Measurements from ENCODE around the gene SYT13.

The SYT13 gene

GRCh38 chr11:45210846-45211245 is 75.3 kb downstream of the SYT13 start:
- no peak for DNase-seq (ENCODE audit: extremely low read depth, low read depth)
- TF ChIP-seq CTCF (IDR thresholded peaks at IDR 0.05; ENCODE audit: low read depth, low read length, missing control alignments) = no peak
- no peak overlapping the region for H3K4me3 ChIP-seq (replicated peaks; ENCODE audit: low read depth, low read length)

GRCh38 chr11:45209891-45210699 is 76.0 kb downstream of the SYT13 start:
- no peak for TF ChIP-seq CTCF (IDR thresholded peaks at IDR 0.05; ENCODE audit: low read depth, low read length, missing control alignments)
- no peak for DNase-seq (ENCODE audit: extremely low read depth, low read depth)
- H3K4me3 ChIP-seq (replicated peaks; ENCODE audit: low read depth, low read length) = no peak overlapping the region

GRCh38 chr11:45209000-45209879 is 76.9 kb downstream of the SYT13 start:
- TF ChIP-seq CTCF (IDR thresholded peaks at IDR 0.05; ENCODE audit: low read depth, low read length, missing control alignments) = no peak
- no peak for DNase-seq (ENCODE audit: extremely low read depth, low read depth)
- no peak overlapping the region for H3K4me3 ChIP-seq (replicated peaks; ENCODE audit: low read depth, low read length)

- no peak overlapping the region for H3K4me3 ChIP-seq (replicated peaks; ENCODE audit: low read depth, low read length)
- no peak for DNase-seq (ENCODE audit: extremely low read depth, low read depth)
- TF ChIP-seq CTCF (IDR thresholded peaks at IDR 0.05; ENCODE audit: low read depth, low read length, missing control alignments) = no peak
Measured at GRCh38 chr11:45208135-45208534, 78.0 kb downstream of the SYT13 start.

GRCh38 chr11:45205978-45206377 is 80.2 kb downstream of the SYT13 start:
- H3K4me3 ChIP-seq (replicated peaks; ENCODE audit: low read depth, low read length) = no peak overlapping the region
- TF ChIP-seq CTCF (IDR thresholded peaks at IDR 0.05; ENCODE audit: low read depth, low read length, missing control alignments) = no peak
- DNase-seq (ENCODE audit: extremely low read depth, low read depth) = no peak

GRCh38 chr11:45204761-45205160 is 81.4 kb downstream of the SYT13 start:
- no peak for DNase-seq (ENCODE audit: extremely low read depth, low read depth)
- no peak for TF ChIP-seq CTCF (IDR thresholded peaks at IDR 0.05; ENCODE audit: low read depth, low read length, missing control alignments)

More at GRCh38 chr11:45204761-45205160, 81.4 kb downstream of the SYT13 start:
- no peak overlapping the region for H3K4me3 ChIP-seq (replicated peaks; ENCODE audit: low read depth, low read length)
